IMR-90 (cell line): ENCODE measurements around the gene CCDC60. TPM values are rescaled to one million over a fixed set of nuclear protein-coding genes. Genes with fewer than 3 reads are reported as not detected.
A peak's percentile ranks its signal among the peaks of the same experiment; 100 is the strongest.

Experiments
- ATAC-seq: fragments of 200-7000 bp; cut with Tn5 transposase; 2 replicates; pipeline ENCODE4 v1.9.1; 2020; ENCODE audit warnings: low read depth, mild to moderate bottlenecking, moderate library complexity
- BruUV-seq: library from RNA; stranded (reverse); fragments of 400-500 nt; replicated peaks from 2 replicates; lab custom pipeline; 2021; lab: Mats Ljungman, UMichigan
- CTCF ChIA-PET: fragments of 300-600 bp; formaldehyde crosslinking; extraction: SDS; loops from one replicate; lab custom pipeline; 2021; ENCODE audit warnings: antibody characterized with exemption; lab: Yijun Ruan, JAX
- POLR2A ChIA-PET: fragments of 300-600 bp; sonication (Branson Sonifier 250); formaldehyde crosslinking; loops from one replicate; lab custom pipeline; 2022; ENCODE audit warnings: antibody characterized with exemption; ENCODE audit not compliant: unreplicated experiment; lab: Charles Lee
- DNase-seq: peaks from one replicate; pipeline ENCODE4 v3.0.0; 2013
- H2AFZ ChIP-seq: replicated peaks from 2 replicates; pipeline ENCODE3; 2013; ENCODE audit warnings: low read length, mild to moderate bottlenecking; ENCODE audit not compliant: poor library complexity
- H2AK5ac ChIP-seq: 2 replicates; pipeline ENCODE4 v1.6.1; 2013; ENCODE audit warnings: low read depth, low read length, inconsistent platforms
- H2AK9ac ChIP-seq: replicated peaks from 2 replicates; pipeline ENCODE3; 2013; ENCODE audit warnings: mild to moderate bottlenecking, low read depth, low read length, moderate library complexity; ENCODE audit not compliant: poor library complexity
- H2BK120ac ChIP-seq: 2 replicates; pipeline ENCODE4 v1.6.1; 2013; ENCODE audit warnings: low read depth, low read length, inconsistent platforms
- H2BK15ac ChIP-seq: 3 replicates; pipeline ENCODE4 v1.6.1; 2013; ENCODE audit warnings: low read depth, low read length, inconsistent platforms
- H2BK20ac ChIP-seq: 2 replicates; pipeline ENCODE4 v1.6.1; 2013; ENCODE audit warnings: low read depth, mild to moderate bottlenecking, inconsistent platforms, low read length, moderate library complexity
- H2BK5ac ChIP-seq: 2 replicates; pipeline ENCODE4 v1.6.1; 2013; ENCODE audit warnings: mild to moderate bottlenecking, low read depth, low read length, inconsistent platforms; ENCODE audit not compliant: poor library complexity, severe bottlenecking
- H3K14ac ChIP-seq: replicated peaks from 2 replicates; pipeline ENCODE4 v1.6.1; 2013; ENCODE audit warnings: low read depth, low read length, inconsistent platforms
- H3K18ac ChIP-seq: 2 replicates; pipeline ENCODE4 v1.6.1; 2013; ENCODE audit warnings: low read depth, low read length, control low read depth
- H3K23ac ChIP-seq: 2 replicates; pipeline ENCODE4 v1.6.1; 2013; ENCODE audit warnings: low read depth, low read length, inconsistent platforms
- H3K27ac ChIP-seq: 2 replicates; pipeline ENCODE4 v1.5.1; 2013; ENCODE audit warnings: mild to moderate bottlenecking, control low read depth, low read length; ENCODE audit not compliant: insufficient read depth
- H3K27me3 ChIP-seq: 2 replicates; pipeline ENCODE4 v1.6.1; 2013; ENCODE audit warnings: low read length; ENCODE audit not compliant: control insufficient read depth, insufficient read depth
- H3K36me3 ChIP-seq: 2 replicates; pipeline ENCODE4 v1.6.1; 2013; ENCODE audit warnings: low read length, mixed read lengths; ENCODE audit not compliant: control insufficient read depth, insufficient read depth
- H3K4ac ChIP-seq: 2 replicates; pipeline ENCODE4 v1.6.1; 2013; ENCODE audit warnings: low read depth, low read length, inconsistent platforms
- H3K4me1 ChIP-seq: 2 replicates; pipeline ENCODE4 v1.6.1; 2013; ENCODE audit warnings: low read length, mixed read lengths; ENCODE audit not compliant: control insufficient read depth, insufficient read depth
- H3K4me2 ChIP-seq: 2 replicates; pipeline ENCODE4 v1.6.1; 2013; ENCODE audit warnings: low read depth, mild to moderate bottlenecking, control low read depth, low read length, moderate library complexity
- H3K4me3 ChIP-seq: 2 replicates; pipeline ENCODE4 v1.5.1; 2013; ENCODE audit warnings: low read depth, mild to moderate bottlenecking, control low read depth, low read length, moderate library complexity; ENCODE audit not compliant: insufficient read depth
- H3K56ac ChIP-seq: 2 replicates; pipeline ENCODE4 v1.6.1; 2013; ENCODE audit warnings: low read length, inconsistent platforms; ENCODE audit not compliant: insufficient read depth; ENCODE audit errors: extremely low read depth
- H3K79me1 ChIP-seq, 2 experiments: 2 replicates each; pipeline ENCODE4 v1.6.1; 2013; ENCODE audit warnings: low read length in 2 of 2, inconsistent platforms in 1 of 2, low read depth in 1 of 2
- H3K9ac ChIP-seq: 2 replicates; pipeline ENCODE4 v1.6.1; 2013; ENCODE audit warnings: low read depth, low read length, control low read depth
- H3K9me1 ChIP-seq: 2 replicates; pipeline ENCODE4 v1.6.1; 2013; ENCODE audit warnings: low read length, inconsistent platforms; ENCODE audit not compliant: insufficient read depth
- H3K9me3 ChIP-seq: 2 replicates; pipeline ENCODE4 v1.6.1; 2013; ENCODE audit warnings: low read length; ENCODE audit not compliant: control insufficient read depth, insufficient read depth
- H4K20me1 ChIP-seq: 2 replicates; pipeline ENCODE4 v1.6.1; 2013; ENCODE audit warnings: low read length, inconsistent platforms; ENCODE audit not compliant: insufficient read depth
- H4K5ac ChIP-seq: 2 replicates; pipeline ENCODE4 v1.6.1; 2013; ENCODE audit warnings: mild to moderate bottlenecking, low read depth, low read length, control low read depth
- H4K8ac ChIP-seq, 2 experiments: 2 replicates each; pipeline ENCODE4 v1.6.1; 2013; ENCODE audit warnings: low read depth in 2 of 2, low read length in 2 of 2, control low read depth in 1 of 2, inconsistent platforms in 1 of 2
- H4K91ac ChIP-seq: 2 replicates; pipeline ENCODE4 v1.6.1; 2013; ENCODE audit warnings: low read depth, low read length, inconsistent platforms; ENCODE audit not compliant: insufficient read depth
- CTCF ChIP-seq: conservative IDR thresholded peaks from 2 replicates; pipeline ENCODE4 v1.5.1; 2012; ENCODE audit warnings: mild to moderate bottlenecking, low read depth, low read length, improper control_type of control experiment
- FOS ChIP-seq: fragments of 150-350 bp; IDR thresholded peaks from 2 replicates; pipeline ENCODE4 v1.6.1; 2016; ENCODE audit warnings: low read depth, low read length
- MAFK ChIP-seq: IDR thresholded peaks from 2 replicates; pipeline ENCODE4 v1.6.1; 2012; ENCODE audit warnings: low read depth, low read length, improper control_type of control experiment
- MAZ ChIP-seq: IDR thresholded peaks from 2 replicates; pipeline ENCODE4 v1.6.1; 2012; ENCODE audit warnings: low read depth, mild to moderate bottlenecking, low read length, improper control_type of control experiment, moderate library complexity, borderline replicate concordance
- RAD21 ChIP-seq: IDR thresholded peaks from 2 replicates; pipeline ENCODE4 v1.6.1; 2012; ENCODE audit warnings: low read length, improper control_type of control experiment
- RFX5 ChIP-seq: IDR thresholded peaks from 2 replicates; pipeline ENCODE4 v1.8.0; 2012; ENCODE audit warnings: low read depth, mild to moderate bottlenecking, low read length, moderate library complexity
- SMC3 ChIP-seq: fragments of 150-350 bp; IDR thresholded peaks from 2 replicates; pipeline ENCODE4 v1.6.1; 2016; ENCODE audit warnings: low read depth, mild to moderate bottlenecking, antibody characterized with exemption, low read length, moderate library complexity
- WGBS, 2 experiments: methylation state at CpG; one replicate each; pipeline versions ENCODE4 v1.1.5 to v1.1.7; 2013; ENCODE audit warnings: missing lambda C conversion rate in 2 of 2; ENCODE audit not compliant: insufficient read length in 1 of 2; ENCODE audit errors: extremely low coverage in 2 of 2; 5-methylcytosine and 5-hydroxymethylcytosine counted together
- dilution Hi-C: fragments of 300-500 bp; cut with HindIII; formaldehyde crosslinking; loops from one replicate; pipeline ENCODE4 v1.14.3; 2018; ENCODE audit warnings: low sequenced_read_pairs; ENCODE audit not compliant: unreplicated experiment
- in situ Hi-C: fragments of 300-500 bp; cut with MboI; formaldehyde crosslinking; loops from 3 replicates; pipeline ENCODE4 v1.14.3; 2019; ENCODE audit warnings: low sequenced_read_pairs, inconsistent platforms, mixed read lengths
- intact Hi-C: fragments of 100-400 bp; cut with micrococcal nuclease; formaldehyde crosslinking; loops from 2 replicates; pipeline ENCODE4 v1.10.0; 2022
- polyA plus RNA-seq, 3 experiments: library from polyadenylated mRNA; depleted of rRNA; stranded (reverse); fragments of >200 nt; gene quantifications; 2 replicates each; pipeline ENCODE4 v1.2.3, GENCODE V29; 2012; ENCODE audit warnings: low replicate concordance in 1 of 3
- total RNA-seq: library from RNA; depleted of rRNA; stranded (reverse); fragments of >200 nt; gene quantifications from 2 replicates; pipeline ENCODE4 v1.2.3, GENCODE V29; 2012

CCDC60 gene
- total and polyA plus RNA-seq, 2 of the 4 experiments (the other 2 are of a cell fraction), result not detected

GRCh38 chr12:119412811-119413794, 78.6 kb downstream of the CCDC60 start:
- H2BK15ac ChIP-seq, result no peak overlapping the region
- intact Hi-C loops (loop anchor here (1.0 kb wide), 2 partner anchors 298 to 1008 kb away; no protein-coding TSS in a partner anchor), in situ Hi-C loops (no loop called here), dilution Hi-C loops (no loop called here)
- no peak overlapping the region for H4K8ac ChIP-seq
- no peak overlapping the region for H3K18ac ChIP-seq
- no peak overlapping the region for H3K23ac ChIP-seq
- H2AK5ac ChIP-seq, result no peak overlapping the region
- H3K9me3 ChIP-seq, result no peaks in the 10 kb centered on the region
- no peaks in the 10 kb centered on the region for H4K20me1 ChIP-seq
- no peak overlapping the region for H3K9ac ChIP-seq
- WGBS, 2 experiments, result 44% methylated on average over 3 of the region's 21 CpGs; no CpG with 5 or more reads in 1 of the 2 experiments
- BruUV-seq, result no TSS peak
- no peak overlapping the region for H3K56ac ChIP-seq
- no peaks in the 10 kb centered on the region for H3K9me1 ChIP-seq
- no peak overlapping the region for H3K4me3 ChIP-seq
- H3K36me3 ChIP-seq, result no peaks in the 10 kb centered on the region
- no peak overlapping the region for H2AK9ac ChIP-seq
- TF ChIP-seq RFX5 (no peak), FOS (no peak), MAZ (no peak), RAD21 (peak; percentile 86), MAFK (no peak), CTCF (peak; percentile 81), SMC3 (peak; percentile 79)
- H2BK120ac ChIP-seq, result no peak overlapping the region
- ATAC-seq (peak; percentile 77), DNase-seq (peak; percentile 59)
- no peaks in the 10 kb centered on the region for H3K4me1 ChIP-seq
- no peak overlapping the region for H2AFZ ChIP-seq
- no peak overlapping the region for H4K5ac ChIP-seq
- ChIA-PET POLR2A (no interaction called here), CTCF (interaction anchor here (0.7 to 1.1 kb wide), 5 partner anchors 276 to 451 kb away, joined by 3 to 6 read pairs (median 3); no protein-coding TSS in a partner anchor)
- no peak overlapping the region for H3K27ac ChIP-seq
- no peak overlapping the region for H3K14ac ChIP-seq
- H3K4me2 ChIP-seq, result no peak overlapping the region
- no peak overlapping the region for H3K4ac ChIP-seq
- no peak overlapping the region for H2BK20ac ChIP-seq
- no peak overlapping the region for H2BK5ac ChIP-seq
- no peaks in the 10 kb centered on the region for H3K79me1 ChIP-seq
- no peaks in the 10 kb centered on the region for H3K27me3 ChIP-seq
- H4K91ac ChIP-seq, result no peak overlapping the region
